HG02870 (cell line): ENCODE data around the gene FAM120B.
"Not testable (repeated sequence)": the region's sequence is repeated elsewhere in the genome, so short reads cannot be mapped to it uniquely, and the experiment has no call there.

Experiments
- ATAC-seq: cut with Tn5 transposase; IDR thresholded peaks from one replicate; pipeline ENCODE4 v1.9.1; 2021; ENCODE audit warnings: mild to moderate bottlenecking, moderate library complexity; ENCODE audit not compliant: unreplicated experiment

Gene FAM120B

DNA sequence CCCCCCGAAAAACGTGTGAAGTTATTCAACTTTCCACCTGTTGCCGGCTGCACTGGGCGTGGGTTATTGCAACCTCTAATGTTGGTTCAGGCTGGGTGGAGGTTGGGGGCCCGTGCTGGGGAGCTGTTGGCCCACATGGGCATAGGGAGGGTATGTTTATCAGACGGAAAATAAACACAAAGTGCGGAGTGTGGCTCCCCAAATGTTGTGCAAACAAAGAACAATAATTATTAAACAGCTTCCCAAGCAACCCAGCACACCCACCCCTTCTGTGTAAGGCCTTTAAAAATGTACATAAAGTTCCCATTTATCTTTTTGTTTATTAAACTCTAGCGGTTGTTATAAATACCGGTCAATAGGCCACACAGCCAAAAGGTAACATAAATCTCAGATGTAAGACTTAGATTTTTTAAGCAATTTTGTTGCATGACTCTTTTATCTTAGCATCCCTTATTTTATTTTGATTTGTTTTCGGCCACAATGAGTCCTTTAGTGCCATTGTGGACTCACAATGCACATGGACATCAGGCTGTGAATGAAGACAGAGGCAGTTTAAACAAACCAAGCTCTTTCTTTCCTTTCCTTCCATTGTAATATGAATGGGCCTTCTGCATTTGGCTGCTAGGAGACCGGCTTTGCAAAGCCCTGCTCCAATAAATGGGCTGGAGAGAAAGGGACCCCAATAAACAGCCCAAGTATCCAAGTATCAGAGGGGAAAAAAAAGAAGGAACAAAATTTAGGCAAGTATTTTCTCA lies 8.8 kb upstream of the FAM120B start:
- ATAC-seq = no peak

DNA sequence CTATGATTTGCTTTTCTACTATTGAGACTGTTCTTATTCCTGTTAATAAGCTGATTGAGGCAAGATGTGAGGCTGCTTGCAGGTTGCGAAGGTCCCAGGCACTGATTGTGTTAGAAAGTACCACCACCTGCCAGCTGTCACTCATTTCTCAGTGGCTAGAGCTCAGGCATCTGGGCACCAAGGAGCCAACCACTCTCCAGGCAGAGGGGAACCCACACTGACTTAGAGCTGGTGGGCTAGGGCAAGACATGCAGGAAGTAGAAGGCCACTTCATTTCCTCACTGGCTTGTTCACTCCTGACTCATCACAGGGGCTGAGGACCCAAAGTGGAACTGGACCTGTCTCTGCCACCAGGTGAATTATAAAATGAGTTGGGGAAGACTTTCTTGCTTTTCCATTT lies 7.9 kb upstream of the FAM120B start:
- ATAC-seq = no peak

DNA sequence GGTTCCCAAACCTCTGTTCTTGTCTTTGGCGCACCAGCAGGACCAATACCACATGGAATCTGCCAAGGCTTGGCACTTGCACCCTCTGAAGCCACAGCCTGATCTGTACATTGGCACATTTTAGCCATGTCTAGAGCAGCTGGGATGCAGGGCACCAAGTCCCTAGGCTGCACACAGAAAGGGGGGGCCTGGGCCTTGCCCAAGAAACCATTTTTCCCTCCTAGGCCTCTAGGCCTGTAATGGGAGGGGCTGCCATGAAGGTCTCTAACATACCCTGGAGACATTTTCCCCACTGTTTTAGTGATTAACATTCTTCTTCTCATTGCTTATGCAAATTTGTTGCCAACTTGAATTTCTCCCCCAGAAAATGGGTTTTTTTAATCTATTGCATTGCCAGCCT lies 5.4 kb upstream of the FAM120B start:
- no peak for ATAC-seq

DNA sequence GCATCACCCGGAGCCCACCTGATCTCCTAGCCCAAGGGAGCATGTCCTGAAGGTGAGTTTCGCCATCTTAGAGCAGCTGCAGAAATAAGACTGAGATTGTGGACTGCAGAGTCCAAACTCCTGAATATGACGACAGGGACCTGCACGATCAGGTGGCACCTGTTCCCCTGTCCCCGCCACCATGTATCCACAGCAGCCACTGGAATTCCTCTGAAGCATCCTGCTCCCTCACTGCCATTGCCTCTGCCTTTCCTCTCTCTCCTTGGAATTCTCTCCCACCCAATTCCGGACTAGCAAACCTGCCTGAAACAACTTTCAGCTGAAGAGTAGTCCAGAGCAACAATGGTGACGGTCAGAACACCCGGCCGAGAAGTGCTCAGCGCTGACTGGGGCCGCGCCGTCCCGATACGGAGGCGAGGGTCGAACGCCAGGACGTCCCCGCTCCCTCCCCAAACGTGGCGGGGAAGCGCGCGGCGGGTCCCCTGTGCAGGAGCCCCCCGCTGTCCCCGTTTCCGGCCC lies 694 bp upstream of the FAM120B start:
- ATAC-seq = no peak

- ATAC-seq = no peak
Observed at GRCh38 chr6:170307080-170307545, 555 bp downstream of the FAM120B start.

DNA sequence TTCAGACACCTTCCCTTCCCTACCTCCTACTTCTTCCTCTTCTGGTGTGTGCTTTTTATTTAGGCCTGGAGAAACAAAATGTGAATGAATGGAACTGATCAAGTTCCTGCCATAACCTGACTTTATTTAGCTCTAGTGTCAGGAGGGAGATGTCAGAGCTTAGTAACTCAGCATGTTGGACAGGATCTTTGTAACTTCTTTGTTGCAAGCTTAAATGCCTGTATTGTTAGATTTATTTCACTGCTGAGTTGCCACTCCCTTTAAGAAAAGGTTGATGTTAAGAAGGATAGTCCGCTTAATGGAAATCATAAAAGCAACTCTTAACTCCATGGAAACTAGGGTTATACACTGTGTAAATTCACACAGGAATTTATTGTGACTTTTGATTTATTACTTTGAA lies 2.2 kb downstream of the FAM120B start:
- no peak for ATAC-seq

DNA sequence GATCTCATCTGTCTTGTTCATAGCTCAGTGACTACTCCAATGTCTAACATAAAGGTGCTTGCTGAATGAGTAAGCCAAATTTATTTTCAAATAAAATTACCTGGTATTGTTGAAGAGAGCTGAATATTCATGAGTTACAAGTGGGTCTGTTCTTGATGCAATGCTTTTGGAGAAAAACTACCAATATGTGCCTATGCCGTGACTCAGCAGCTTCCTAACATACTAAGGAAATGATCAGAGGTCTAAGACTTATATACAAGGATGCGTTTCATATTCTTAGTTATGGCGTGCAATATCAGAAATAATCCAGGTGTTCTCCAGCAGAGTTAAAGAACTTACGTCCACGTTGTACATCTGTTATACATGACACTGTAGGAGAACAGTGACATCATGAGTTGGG lies 5.1 kb downstream of the FAM120B start:
- no peak for ATAC-seq

- no peak for ATAC-seq
Observed at GRCh38 chr6:170312876-170313275, 6.3 kb downstream of the FAM120B start.

DNA sequence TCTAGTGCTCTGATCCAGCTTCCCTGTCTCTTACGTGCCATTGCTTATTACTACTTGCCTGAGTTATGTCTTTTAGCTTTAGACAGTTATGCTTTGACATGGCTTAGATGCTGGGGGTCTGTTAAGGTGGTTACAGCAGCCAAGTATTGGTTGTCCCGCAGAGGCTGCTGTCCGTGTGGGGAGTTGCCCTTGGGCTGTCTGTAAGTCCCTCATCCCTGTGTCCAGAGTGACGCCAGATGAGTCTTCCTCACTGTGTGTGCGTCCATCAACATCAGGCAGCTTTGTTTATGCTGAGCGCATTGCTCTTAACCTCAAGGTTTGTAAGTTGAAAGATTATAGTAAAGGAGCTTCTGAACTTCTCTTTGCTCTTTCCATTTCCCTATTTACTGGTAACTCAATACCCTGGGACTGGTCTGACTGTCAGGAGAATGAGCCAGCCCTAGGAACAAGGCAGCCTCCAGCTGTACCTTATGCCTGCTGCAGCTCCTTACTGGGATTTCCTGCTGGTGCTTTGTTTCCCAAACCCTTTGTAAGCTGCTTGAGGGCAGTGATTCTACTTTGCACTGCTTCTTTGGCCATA lies 7.2 kb downstream of the FAM120B start:
- ATAC-seq = no peak

- no peak for ATAC-seq
Observed at GRCh38 chr6:170314983-170315382, 8.4 kb downstream of the FAM120B start.

GRCh38 chr6:170316071-170316470 lies 9.5 kb downstream of the FAM120B start:
- no peak for ATAC-seq

- ATAC-seq = no peak
Observed at GRCh38 chr6:170317076-170317475, 10.5 kb downstream of the FAM120B start.

- no peak for ATAC-seq
Observed at GRCh38 chr6:170317718-170318117, 11.2 kb downstream of the FAM120B start.

- no peak for ATAC-seq
Observed at GRCh38 chr6:170329321-170329720, 22.8 kb downstream of the FAM120B start.

GRCh38 chr6:170335199-170335598 lies 28.6 kb downstream of the FAM120B start:
- not testable (repeated sequence) for ATAC-seq

DNA sequence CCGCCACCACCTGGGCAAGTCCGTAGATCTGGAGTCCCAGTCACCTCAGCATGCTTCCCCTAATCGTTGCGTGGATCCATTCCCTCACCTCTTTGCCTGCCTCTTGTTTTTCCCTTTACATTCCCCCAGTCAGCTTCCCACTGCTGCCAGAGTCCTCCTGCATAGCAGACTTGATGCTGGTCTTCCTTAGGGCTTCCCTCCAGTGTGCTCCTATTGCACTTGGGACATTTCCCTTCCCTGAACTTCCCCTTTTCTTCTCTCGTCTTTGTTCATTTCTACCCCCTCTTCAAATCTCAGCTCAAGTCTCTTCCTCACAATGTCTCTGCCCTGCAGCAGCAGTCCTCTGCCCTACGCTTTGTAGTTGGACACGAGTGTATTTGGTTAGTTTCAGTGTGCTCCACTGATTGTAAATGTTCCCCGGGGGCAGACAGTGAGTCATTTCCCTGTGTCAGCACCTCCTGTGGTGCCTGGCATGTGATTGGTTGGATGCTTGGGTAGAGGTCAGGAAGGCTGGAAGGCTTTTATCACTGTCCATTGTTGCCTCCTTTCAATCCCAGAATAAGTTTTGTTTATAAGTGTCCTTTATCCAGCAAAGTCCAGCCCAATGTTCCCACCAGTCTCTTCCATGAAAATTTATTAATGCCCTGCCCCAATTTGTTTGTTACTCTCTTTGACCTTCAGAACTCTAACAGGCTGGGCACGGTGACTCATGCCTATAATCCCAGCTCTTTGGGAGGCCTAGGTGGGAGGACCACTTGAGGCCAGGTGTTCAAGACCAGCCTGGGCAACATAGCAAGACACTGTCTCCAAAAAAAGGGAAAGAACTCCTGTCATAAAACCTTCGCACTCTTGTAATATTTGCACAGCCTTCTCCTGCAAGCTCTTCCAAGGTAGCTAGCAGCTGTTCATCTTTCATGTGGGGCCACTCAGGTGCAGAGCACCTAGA lies 38.3 kb downstream of the FAM120B start:
- ATAC-seq = peak; percentile 30

- peak; percentile 42 for ATAC-seq
Observed at GRCh38 chr6:170345662-170346061, 39.1 kb downstream of the FAM120B start.

DNA sequence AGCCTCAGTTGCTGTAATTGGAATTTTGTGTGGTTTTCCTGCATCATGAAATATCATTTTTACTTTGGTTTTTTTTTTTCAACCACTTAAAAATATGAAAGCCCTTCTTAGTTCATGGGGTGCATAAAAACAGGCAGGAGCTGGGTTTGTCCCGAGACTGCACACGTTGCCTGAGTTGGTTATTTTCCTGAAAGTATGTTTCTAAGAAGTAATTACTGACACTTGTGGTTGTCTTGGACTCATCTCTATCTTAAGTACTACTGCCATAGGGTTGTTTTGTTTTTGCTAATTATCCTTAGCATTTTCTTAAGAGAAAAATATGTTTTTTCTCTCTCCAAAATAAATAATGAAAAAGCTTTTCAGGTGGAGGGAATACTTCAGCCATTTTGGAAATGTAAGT lies 40.1 kb downstream of the FAM120B start:
- ATAC-seq = peak; percentile 20

GRCh38 chr6:170347091-170347490 lies 40.5 kb downstream of the FAM120B start:
- ATAC-seq = peak; percentile 81

DNA sequence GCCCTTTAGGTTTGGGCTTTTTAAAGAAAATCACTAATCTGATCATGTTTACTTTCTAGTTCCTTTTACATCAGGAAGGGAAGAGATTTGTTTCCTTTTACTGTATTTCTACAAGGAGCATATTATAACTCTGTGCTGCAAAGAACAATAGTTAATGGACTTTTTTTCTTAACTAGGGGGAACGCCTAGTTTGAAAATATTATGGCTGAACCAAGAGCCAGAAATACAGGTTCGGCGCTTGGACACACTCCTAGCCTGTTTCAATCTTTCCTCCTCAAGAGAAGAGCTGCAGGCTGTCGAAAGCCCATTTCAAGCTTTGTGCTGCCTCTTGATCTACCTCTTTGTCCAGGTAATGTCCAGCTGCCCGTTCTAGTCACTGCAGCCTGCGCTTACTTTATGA lies 41.4 kb downstream of the FAM120B start:
- ATAC-seq = no peak

DNA sequence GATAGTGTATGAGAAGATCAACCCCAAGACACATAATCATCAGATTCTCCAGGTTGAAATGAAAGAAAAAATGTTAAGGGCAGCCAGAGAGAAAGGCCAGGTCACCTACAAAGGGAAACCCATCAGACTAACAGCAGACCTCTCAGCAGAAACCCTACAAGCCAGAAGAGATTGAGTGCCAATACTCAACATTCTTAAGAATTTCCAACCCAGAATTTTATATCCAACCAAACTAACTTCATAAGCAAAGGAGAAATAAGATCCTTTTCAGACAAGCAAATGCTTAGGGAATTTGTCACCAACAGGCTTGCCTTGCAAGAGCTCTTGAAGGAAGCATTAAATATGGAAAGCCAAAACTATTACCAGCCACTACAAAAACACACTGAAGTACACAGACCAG lies 44.9 kb downstream of the FAM120B start:
- not testable (repeated sequence) for ATAC-seq
